Peyer's patch (tissue), 4 donors: Measurements from ENCODE around the gene NKX1-1. TPM values are rescaled to one million over a fixed set of nuclear protein-coding genes. Genes with fewer than 3 reads are reported as not detected.

Experiments used
- DNase-seq, 3 donors: peaks; one replicate each; pipeline ENCODE4 v3.0.0-alpha.2; 2017 to 2019
- H3K27ac ChIP-seq, 4 donors: fragments of 200-600 bp; sonication (generic); one replicate each; pipeline ENCODE4 v1.5.1; 2016 to 2019
- H3K27me3 ChIP-seq, 2 donors: fragments of 200-600 bp; sonication (generic); one replicate each; pipeline ENCODE4 v1.5.1; 2019
- H3K36me3 ChIP-seq, 3 donors: fragments of 200-600 bp; sonication (generic); one replicate each; pipeline ENCODE4 v1.5.1; 2016 to 2019
- H3K4me1 ChIP-seq, 4 donors: fragments of 200-600 bp; sonication (generic); one replicate each; pipeline ENCODE4 v1.5.1; 2016 to 2019
- H3K4me3 ChIP-seq, 4 donors: fragments of 200-600 bp; sonication (generic); 1 replicate in 3 of 4; 2 replicates in 1 of 4; pipeline ENCODE4 v1.5.1; 2016 to 2019; ENCODE audit warnings: mild to moderate bottlenecking in 1 of 4
- H3K9me3 ChIP-seq, 4 donors: fragments of 200-600 bp; sonication (generic); one replicate each; pipeline ENCODE4 v1.5.1; 2016 to 2019; ENCODE audit warnings: mild to moderate bottlenecking in 1 of 4
- CTCF ChIP-seq, 6 experiments: fragments of 450-650 bp in 4 of 6; fragments of 200-600 bp in 2 of 6; sonication (generic) in 1 of 6; IDR thresholded peaks; one replicate each; pipeline ENCODE4 v1.5.1; 2017 to 2019; ENCODE audit warnings: antibody characterized with exemption in 6 of 6, mild to moderate bottlenecking in 3 of 6, moderate library complexity in 1 of 6
- POLR2A ChIP-seq, 2 donors: fragments of 450-650 bp; IDR thresholded peaks; one replicate each; pipeline ENCODE4 v1.5.1; 2017; ENCODE audit warnings: antibody characterized with exemption in 2 of 2, mild to moderate bottlenecking in 2 of 2, moderate library complexity in 2 of 2
- total RNA-seq, 4 donors: library from RNA; depleted of rRNA; stranded (reverse); fragments of >200 nt; gene quantifications; one replicate each; pipeline ENCODE4 v1.1.0, GENCODE V29; 2016

The NKX1-1 gene
- total RNA-seq, 4 donors from 2014 or later, result not detected

DNA sequence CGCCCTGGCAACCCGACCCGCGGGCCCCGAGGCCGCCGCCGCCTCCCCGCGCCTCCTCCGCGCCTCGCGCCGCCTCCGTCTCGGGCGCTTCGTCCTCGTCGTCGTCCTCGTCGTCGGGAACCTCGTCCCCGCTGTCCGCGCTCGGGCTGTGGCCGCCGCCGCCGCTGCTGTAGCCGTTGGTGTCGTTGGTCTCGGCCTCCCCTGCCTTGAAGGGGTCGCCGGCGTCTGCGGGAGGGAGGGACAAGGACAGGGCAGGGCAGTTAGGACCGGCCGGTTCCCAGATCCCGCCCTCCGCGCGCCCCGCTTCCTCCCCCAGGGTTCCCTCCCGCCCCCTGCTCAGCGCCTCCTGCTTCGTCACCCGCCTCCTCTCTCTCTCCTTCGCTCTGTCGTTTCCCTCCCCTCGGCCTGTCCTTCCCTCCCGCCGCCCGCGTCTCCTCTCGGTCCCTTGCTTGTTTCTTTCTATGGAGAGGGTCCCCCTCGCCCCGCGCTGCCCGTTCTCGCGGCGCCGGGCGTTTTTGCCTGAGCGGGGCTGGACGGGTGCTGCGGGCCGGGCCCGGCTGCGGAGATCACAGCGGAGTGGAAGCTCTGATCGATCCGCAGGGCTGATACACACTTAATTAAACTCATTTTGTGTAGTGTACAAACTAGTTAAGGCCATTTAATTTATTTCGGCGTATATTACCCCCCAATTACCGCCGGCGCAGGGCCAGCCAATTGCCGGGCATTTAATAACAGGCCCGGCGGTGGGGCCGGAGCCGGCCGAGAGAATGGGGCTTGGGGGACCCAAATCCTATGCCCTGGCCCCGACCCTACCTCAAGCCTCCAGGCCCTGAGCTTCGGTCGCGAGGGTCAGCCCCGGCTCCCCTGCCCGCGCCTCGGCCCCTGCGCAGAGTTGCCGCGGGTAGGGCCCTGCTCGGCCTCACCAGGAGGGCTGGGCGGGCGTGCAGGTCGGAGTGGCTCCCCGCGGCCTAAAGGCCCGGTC lies 2.4 kb downstream of the NKX1-1 start:
- TF ChIP-seq CTCF (IDR thresholded peaks at IDR 0.05) (no peak), POLR2A (IDR thresholded peaks at IDR 0.05) (no peak)
- H3K4me1 ChIP-seq, result peaks cover 0 to 35% (median 0%) of the 10 kb centered on the region in 4 donors
- H3K4me3 ChIP-seq, result peak overlapping the region in 2 of 4 donors; percentile 6 to 17
- no peaks in the 10 kb centered on the region for H3K36me3 ChIP-seq
- peaks cover 0 to 70% of the 10 kb centered on the region in 2 donors for H3K27me3 ChIP-seq
- H3K27ac ChIP-seq, result no peak overlapping the region
- DNase-seq, result peak in 2 of 3 donors; percentile 37 to 41
- no peaks in the 10 kb centered on the region for H3K9me3 ChIP-seq

DNA sequence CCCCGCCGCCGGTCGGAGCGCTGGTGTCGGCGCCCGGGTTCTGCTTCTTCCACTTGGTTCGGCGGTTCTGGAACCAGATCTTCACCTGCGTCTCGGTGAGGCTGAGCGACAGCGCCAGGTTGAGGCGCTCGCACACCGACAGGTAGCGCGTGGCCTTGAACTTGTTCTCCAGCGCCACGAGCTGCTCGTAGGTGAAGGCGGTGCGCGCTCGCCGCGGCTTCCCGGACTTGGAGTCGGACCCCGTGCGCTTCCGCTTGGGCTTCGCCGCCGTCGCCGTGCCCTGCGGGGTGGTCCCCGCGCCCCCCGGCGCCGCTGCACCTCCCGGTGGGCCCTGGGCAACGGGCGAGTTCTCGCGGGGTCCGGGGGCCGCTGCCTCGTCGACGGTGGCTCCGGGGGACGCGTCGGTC lies 3.1 kb downstream of the NKX1-1 start:
- Histone ChIP-seq H3K27me3 (peaks cover 0 to 66% of the 10 kb centered on the region in 2 donors), H3K4me3 (peak overlapping the region in 1 of 4 donors; percentile 17), H3K27ac (no peak overlapping the region), H3K36me3 (no peaks in the 10 kb centered on the region), H3K4me1 (peaks cover 0 to 35% (median 0%) of the 10 kb centered on the region in 4 donors), H3K9me3 (peaks cover 0 to 4% (median 1%) of the 10 kb centered on the region in 4 donors)
- peak in 2 of 3 donors; percentile 31 to 39 for DNase-seq
- TF ChIP-seq CTCF (IDR thresholded peaks at IDR 0.05), result no peak
- TF ChIP-seq POLR2A (IDR thresholded peaks at IDR 0.05), result no peak

GRCh38 chr4:1402516-1403091 lies 3.6 kb downstream of the NKX1-1 start:
- peaks cover 0 to 60% of the 10 kb centered on the region in 2 donors for H3K27me3 ChIP-seq
- H3K9me3 ChIP-seq, result peaks cover 0 to 4% (median 1%) of the 10 kb centered on the region in 4 donors
- no peak overlapping the region for H3K27ac ChIP-seq
- DNase-seq, result peak in 1 of 3 donors; percentile 39
- no peaks in the 10 kb centered on the region for H3K36me3 ChIP-seq
- peaks cover 0 to 35% (median 0%) of the 10 kb centered on the region in 4 donors for H3K4me1 ChIP-seq
- TF ChIP-seq CTCF (IDR thresholded peaks at IDR 0.05) (no peak), POLR2A (IDR thresholded peaks at IDR 0.05) (no peak)
- H3K4me3 ChIP-seq, result no peak overlapping the region

DNA sequence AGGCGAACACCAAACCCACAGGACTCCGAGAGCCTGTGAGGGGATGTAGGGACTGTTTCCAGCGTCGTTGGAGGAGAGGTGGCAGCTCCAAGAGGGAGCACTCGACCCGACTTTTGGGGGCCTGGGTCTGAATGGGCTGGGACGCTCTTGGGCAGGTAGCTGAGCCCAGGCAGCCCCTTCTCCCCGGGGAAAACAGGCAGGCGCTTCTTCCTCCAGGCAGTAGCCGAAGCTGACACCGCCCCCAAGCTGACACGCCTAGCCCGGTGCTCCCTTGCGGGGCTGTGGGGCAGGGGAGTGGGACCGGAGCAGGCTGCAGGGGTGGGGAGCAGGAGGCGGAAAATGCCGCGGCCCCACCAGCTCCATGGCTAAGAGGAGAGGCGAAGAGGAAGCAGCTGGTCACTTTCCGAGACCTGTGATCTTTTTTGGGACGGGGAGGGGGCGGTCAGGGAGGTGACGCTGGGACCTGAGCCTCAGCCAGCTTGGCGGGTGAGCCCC lies 4.2 kb downstream of the NKX1-1 start:
- TF ChIP-seq POLR2A (IDR thresholded peaks at IDR 0.05) (no peak), CTCF (IDR thresholded peaks at IDR 0.05) (no peak)
- peaks cover 0 to 55% of the 10 kb centered on the region in 2 donors for H3K27me3 ChIP-seq
- DNase-seq, result no peak

DNA sequence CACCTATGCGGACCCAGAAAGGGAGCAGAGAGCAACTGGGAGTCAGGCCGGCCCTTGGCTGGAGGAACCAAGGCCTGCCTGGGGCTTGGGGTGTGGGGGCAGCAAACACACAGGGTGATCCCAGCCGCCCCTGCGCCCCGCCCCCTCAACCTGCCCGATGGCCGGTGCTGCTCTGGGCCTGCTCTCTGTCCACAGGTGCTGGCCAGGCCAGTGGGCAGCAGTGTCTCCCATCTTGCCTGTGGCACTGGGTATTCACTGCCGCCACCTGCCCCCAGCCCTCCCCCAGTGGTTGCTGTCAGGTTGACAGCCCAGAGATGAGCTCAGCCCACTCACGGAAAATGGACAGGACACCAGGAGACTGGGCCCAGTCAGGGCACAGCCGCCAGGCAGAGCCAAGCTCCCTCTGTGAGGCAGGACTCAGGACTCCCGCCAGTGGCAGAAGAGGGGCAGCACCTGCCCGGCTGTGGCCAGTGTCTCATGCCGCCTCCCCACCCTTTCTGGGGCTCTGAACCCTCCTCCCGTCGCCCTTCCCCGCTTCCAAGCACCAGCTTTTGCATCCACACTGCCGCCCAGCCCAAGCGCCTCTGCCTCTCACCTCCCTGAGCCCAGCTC lies 4.7 kb downstream of the NKX1-1 start:
- peaks cover 0 to 49% of the 10 kb centered on the region in 2 donors for H3K27me3 ChIP-seq
- peaks cover 0 to 8% (median 2%) of the 10 kb centered on the region in 4 donors for H3K9me3 ChIP-seq
- DNase-seq, result peak in 1 of 3 donors; percentile 38
- no peak overlapping the region for H3K27ac ChIP-seq
- no peaks in the 10 kb centered on the region for H3K36me3 ChIP-seq
- no peak overlapping the region for H3K4me3 ChIP-seq
- H3K4me1 ChIP-seq, result peaks cover 0 to 30% (median 0%) of the 10 kb centered on the region in 4 donors
- TF ChIP-seq POLR2A (IDR thresholded peaks at IDR 0.05), result no peak
- no peak for TF ChIP-seq CTCF (IDR thresholded peaks at IDR 0.05)

More for the DNA sequence above, 4.2 kb downstream of the NKX1-1 start:
- no peak overlapping the region for H3K27ac ChIP-seq
- H3K36me3 ChIP-seq, result no peaks in the 10 kb centered on the region
- no peak overlapping the region for H3K4me3 ChIP-seq
- H3K9me3 ChIP-seq, result peaks cover 0 to 4% (median 2%) of the 10 kb centered on the region in 4 donors
- H3K4me1 ChIP-seq, result peaks cover 0 to 35% (median 0%) of the 10 kb centered on the region in 4 donors
